ENCODE measurements around the gene NEK4.
A peak's percentile ranks its signal among the peaks of the same experiment; 100 is the strongest.

Gene NEK4

DNA sequence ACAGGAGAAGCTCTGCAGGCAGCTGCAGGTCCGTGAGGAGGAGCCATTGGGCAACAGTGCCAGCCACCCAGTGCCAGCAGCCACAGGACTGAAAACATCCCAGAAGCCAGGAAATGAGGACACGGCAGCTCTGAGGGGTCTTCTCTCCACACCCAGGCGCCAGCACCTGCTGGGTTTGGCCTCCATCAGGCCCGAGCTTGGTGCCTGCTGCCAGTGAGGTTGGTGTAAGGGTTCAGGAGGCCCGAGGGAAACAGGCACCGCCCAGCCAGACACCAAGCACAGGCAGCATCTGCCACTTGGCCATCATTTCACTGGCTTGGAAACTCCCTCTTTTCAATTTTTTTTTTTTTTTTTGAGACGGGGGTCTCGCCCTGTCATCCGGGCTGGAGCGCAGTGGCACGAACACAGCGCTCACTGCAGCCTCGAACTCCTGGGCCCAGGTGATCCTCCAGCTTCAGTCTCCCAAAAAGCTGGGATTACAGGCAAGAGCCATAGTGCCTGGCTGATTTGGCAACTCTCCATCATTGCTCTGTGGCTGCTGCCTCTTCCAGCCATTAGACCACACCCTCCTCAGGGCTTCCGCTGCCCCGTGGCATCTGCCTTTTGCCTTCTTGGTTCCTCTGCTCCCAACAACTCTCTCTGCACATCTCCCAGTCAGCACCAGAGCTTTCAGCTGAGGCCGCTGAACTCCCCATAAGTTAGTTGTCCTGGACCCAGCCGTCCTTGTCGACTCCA lies 22.4 kb upstream of the NEK4 start:
- DNase-seq = no peak

DNA sequence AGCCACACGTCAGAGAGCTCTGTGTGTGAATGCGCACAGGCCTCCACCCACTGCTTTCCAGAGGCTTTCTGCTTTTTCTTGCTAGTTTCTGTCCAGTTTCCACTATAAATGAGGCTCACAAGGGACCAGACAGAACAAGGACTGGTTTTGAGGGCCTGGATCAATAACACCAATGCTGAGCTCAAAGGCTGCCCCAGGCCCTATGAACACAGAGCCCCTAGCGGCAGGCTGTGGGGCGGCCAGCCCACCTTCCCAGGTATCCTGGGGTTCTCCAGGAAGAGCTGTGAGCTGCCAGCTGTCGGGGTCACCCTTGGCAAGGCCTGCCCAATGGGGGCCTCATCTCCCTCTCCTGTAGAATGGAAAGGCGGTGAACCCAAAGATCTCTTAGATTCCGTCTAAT lies 21.7 kb upstream of the NEK4 start:
- no peak for DNase-seq

DNA sequence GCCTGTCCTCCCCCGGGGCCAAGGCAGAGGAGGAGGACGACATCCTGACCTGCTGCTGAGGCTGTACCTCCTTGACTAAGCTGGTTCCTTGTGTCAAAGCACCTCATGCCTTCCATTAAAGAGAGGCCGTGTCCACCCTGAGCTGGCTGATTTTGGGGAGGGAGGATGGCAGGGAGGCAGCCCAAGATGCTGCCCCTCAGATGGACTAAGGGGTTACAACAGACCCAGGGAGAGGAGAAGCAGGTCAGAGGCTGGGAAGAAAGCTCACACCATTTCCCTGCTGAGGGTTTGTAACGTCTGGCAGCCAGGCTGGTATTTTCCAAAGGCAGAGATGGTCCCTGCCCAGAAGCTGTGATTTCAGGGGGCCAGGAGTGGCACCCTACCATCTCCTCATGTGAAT lies 21.2 kb upstream of the NEK4 start:
- DNase-seq = no peak

DNA sequence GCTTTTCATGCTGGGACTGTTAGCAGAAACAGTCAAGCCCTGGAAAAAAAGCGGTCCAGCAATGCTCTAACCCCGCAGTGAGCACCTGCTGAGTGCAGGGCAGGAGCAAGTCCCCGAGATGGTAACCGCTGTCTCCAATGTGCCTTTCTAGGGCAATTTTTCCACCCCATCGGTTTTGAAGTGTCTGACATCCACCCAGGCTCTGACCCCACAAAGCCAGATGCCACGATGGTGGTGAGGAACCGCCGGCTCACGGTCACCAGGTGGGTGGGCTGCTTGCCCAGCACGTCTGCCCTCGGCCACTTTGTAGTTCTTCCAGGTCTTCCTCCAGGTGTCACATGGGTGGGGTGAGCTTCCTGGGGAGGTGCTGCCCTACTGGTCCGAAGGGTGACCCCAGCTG lies 20.6 kb upstream of the NEK4 start:
- no peak for DNase-seq

DNA sequence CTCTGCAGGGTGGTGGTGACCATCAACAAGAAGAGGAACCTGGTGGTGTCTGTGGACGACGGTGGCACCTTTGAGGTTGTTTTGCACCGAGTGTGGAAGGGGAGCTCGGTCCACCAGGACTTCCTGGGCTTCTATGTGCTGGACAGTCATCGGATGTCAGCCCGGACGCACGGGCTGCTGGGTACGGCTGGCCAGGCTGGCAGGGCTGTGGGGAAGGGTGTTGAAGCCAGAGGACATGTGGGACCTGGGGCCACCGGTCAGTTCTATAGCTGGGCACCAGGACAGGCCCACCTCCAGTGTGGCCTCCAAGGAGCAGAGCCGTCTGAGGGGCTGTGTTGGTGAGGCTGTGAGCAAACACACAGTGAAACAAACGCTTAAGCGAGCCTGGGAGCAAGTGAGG lies 20.0 kb upstream of the NEK4 start:
- no peak for DNase-seq

DNA sequence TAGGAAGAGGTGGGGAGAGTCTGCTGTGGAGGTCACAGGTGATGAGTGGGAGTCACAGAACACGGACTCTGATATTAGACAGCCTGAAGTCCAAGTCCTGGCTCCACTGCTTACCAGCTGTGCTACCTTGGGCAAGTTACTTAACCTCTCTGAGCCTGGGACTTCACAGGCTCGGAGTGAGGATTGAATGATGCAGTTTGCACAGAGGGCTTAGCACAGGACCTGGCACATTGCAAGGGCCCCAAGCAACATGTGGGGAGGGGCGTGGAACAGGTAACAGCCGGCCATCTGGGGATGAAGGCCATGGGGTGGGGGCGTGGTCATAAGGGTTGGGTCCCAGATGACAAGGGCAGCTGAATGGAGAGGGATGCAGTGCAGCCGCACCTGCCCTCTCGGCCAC lies 19.6 kb upstream of the NEK4 start:
- DNase-seq = no peak

DNA sequence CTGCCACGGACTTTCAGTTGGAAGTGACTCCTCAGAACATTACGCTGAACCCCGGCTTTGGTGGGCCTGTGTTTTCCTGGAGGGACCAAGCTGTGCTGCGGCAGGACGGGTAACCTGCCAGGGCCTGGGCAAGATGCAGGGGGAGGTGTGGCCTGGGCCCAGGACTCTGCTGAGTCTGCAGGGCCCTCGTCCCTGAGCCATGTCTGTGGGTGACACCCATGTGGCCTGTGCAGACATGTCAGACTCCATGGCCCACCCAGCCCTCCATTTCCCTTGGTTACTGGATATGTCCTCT lies 19.0 kb upstream of the NEK4 start:
- DNase-seq = no peak

DNA sequence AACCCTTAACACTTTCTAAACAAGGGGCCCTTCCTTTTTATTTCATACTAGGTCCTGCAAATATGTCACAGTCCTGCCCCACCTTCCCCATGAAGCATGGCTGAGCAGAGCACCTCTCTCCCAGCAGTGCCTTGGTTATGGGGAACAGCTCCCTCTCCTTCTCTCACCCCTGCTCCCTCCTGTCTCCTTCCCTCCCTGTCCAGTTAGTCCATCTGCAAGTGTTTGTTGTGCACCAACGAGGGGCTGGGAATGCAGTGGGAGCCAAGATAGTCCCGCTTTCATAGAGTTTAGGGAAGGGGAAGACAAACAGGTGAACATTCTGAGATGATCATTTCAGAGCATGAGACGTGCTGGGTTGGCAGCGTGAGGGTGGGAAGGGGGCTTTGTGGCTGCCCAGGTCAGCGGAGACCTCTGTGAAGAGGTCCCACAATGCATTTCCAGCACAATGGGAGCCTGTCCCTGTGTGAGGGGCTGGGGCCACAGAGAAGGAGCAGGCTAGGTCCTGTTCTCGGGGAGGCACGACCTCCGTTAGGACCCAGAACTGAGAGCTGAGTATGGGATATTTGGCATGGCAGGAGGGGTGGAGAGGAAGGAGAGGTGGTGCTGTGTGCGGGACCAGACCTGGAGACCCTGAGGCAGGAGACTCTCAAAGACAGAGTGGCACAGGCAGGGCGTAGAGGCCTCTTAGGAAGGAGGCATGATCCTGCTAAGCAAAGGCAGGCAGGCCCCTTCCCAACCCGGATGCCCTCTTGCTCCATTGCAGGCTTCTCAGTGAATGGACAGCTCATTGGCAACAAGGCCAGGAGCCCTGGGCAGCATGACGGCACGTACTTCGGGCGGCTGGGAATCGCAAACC lies 18.4 kb upstream of the NEK4 start:
- DNase-seq = no peak

DNA sequence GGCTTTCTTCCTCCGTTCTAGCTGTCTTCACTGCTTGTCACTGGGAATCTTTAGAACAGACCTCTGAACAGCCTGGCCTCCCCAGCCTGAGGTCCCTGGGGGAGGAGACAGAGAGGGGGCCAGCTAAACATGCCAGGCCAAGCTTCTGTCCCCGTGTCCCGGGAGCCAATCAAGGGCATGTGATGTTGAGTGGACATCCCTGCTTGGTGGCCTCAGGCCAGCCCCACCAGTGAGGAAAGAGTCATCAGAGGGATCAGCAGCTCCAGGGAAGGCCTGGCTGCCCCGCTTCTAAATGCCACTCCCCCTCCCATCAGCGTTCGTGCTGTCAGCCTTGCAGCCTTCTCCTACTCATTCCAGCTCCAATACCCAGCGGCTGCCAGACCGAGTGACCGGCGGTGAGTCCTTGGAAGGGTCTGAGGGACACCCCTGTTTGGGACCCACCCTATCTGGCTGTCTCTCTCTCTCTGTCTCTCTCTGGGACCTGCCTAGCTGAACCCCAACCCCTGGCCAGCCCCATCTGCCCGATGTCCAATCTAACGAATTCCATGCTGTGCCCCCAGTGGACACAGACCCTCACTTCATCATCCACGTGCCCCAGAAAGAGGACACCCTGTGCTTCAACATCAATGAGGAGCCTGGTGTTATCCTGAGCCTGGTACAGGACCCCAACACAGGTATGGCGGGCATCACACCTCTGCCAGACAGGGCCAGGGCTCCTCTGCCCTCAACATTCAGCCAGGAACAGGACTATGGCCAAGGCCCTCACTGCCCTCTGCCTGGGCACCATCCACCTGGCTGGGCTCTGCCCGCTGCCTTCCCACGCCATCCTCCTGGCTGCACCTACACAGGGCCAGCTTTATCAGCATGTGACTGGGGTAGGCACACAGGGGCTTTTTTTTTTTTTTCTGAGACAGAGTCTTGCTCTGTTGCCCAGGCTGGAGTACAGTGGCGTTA lies 17.2 kb upstream of the NEK4 start:
- DNase-seq = no peak

DNA sequence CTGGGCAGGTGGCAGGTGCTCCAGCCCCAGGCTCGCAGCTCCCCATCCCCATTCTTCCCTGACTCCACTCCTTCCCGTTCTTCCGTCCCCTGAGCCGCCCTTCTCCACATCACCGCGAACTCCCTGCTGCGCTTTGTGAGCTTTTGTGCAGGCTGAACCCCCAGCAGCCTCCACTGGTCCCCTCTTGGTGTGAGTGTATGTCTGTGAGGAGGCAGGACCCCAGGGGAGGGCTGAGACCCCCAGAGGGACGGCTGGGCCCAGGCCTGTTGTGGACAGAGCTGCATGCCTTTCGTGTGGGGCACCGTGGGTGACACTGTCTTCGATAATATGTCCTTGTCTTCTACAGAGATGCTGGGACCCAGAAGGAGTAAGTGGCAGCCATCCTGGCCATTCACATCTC lies 16.5 kb upstream of the NEK4 start:
- DNase-seq = no peak

DNA sequence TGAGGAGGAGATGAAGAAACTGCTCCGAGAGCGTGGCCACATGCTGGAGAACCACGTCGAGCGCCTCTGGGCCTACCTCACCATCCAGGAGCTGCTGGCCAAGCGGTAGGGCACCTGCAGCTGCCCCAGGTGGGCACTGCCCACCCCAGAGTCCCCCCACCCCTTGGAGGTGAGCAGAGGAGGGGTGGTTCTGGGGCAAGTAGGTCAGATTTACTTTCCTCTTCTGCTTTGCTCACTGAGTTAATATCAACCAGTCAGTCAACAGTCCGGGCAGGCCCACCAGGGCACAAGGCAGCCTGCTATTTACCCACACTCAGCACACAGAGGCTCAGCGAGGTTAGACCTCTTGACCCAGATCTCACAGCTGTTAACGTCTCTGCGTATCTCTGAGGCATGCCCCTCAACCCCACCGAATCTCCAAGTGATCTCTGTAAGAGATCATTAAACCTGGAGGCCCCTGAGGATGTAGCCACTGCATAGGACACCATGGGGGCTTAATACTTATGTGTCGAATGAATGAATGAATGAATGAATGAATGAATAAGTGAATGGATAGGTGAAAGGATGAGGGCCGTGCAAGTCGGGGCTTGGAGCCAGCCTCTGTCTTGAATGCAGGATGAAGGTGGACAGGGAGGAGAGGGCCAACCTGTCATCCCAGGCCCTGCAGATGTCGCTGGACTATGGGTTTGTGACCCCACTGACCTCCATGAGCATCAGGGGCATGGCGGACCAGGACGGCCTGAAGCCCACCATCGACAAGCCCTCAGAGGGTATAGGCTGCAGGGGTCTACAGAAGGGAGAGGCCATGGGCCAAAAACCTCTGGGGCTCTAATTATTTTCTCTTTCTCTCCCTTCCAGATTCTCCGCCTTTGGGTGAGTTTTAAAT lies 15.8 kb upstream of the NEK4 start:
- DNase-seq = no peak

DNA sequence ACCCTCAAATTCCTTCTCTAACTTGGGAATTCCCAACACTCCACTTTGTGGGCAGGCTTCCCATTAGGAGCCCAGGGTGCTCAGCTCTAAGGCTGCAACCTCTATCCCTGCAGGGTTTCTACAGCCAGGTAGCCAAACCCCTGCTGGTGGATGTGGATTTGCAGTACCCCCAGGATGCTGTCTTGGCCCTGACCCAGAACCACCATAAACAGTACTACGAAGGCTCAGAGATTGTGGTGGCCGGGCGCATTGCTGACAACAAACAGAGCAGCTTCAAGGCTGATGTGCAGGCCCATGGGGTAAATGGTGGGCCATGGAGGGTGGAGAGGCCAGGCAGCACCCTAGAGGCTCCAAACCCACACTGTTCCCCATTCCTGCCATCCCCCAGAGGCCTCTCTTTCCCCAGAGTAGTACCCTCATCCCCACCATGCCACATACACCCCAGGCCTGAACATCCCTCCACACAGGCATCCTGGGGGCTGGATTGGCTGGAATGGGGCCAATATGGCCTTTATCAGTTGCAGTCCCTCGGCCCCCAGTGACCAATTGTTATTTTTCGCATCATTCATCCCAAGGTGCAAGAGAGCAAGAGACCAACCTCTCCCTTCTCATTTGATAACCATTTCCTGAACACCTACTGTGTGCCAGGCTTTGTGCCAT lies 14.3 kb upstream of the NEK4 start:
- DNase-seq = no peak

DNA sequence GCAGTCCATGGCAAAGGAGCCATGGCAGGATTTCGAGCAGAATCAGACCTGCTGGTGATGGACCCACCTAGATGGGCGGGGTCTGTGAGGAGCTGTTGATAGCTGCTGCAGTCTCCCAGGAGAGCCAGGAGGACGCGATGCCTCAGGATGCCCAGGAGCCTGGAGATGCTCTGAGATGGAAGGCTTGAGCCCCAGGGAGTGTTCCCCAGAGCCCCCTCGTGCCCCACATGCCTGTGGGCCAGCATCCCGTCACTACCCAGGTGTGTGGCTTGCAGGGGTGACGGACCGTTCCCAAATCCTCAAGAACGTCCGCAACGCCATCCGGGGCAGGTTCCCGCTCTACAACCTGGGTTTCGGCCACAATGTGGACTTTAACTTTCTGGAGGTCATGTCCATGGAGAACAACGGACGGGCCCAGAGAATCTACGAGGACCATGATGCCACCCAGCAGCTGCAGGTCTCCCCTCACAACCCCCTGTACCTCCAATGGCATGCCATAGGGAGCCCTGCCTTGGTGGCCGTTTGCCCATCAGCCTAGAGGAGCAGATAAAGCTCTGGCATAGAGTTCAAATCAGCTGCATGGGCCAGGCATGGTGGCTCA lies 13.4 kb upstream of the NEK4 start:
- DNase-seq = no peak

DNA sequence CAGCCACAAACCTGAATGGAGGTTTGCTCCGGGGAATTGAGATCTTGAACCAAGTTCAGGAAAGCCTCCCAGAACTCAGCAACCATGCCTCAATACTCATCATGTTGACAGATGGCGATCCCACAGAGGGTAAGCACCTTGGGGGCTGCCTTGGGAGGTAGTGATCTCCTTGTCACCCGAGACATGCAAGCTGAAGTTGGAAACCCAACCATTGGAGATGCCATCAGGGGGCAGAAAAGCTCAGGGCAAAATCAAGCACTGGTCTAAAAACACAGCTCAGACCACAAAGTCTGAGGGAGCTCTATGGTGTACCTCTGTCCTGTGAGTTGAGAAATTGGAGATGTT lies 12.4 kb upstream of the NEK4 start:
- DNase-seq = no peak

DNA sequence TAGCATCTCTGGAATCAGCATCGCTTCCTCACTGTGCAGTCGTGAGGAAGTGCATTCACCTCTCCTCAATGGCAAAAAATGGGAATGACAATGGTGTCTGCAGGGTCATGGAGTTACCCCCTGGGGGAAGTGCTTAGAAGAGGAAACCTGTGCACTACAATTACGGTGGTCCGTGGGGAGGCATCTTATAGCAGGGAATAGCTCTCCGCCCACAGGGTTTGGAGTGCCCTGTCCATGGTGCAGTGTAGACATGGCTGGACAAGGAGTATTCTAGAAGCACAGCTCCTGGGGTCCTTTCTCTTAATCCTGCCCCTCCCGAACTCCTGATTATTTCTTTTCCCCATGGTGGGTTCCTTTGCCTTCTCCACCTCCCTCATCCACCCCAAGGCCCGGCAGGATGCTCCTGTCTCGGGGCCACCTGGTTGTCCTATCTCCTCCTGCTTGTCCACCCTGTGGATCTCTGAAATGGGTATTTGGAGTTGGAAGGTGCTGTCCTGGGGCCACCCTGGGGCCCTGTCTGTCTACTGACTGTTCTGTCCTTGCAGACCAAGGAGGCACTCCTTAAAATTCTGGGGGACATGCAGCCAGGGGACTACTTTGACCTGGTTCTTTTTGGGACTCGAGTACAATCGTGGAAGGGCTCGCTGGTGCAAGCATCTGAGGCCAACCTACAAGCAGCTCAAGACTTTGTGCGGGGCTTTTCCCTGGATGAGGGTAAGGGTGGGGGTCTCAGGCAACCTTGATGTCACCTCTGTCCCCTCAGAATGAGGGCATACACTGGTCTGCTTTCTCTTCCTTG lies 11.9 kb upstream of the NEK4 start:
- DNase-seq = no peak

DNA sequence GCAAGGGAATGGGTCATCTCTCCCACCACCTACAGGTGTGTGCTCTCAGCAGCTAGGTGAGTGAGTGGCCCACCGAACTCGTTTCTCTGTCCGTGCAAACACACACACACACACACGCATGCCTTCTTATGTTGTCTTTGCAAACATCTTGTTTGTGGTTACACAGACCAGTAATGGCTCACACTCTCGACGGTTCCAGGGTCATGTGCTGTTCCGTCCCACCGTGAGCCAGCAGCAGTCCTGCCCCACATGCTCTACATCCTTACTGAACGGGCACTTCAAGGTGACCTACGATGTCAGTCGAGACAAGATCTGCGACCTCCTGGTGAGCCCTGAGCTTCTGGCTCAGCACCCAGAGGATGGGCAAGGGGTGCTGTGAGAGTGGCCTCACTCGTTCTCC lies 11.0 kb upstream of the NEK4 start:
- no peak for DNase-seq

DNA sequence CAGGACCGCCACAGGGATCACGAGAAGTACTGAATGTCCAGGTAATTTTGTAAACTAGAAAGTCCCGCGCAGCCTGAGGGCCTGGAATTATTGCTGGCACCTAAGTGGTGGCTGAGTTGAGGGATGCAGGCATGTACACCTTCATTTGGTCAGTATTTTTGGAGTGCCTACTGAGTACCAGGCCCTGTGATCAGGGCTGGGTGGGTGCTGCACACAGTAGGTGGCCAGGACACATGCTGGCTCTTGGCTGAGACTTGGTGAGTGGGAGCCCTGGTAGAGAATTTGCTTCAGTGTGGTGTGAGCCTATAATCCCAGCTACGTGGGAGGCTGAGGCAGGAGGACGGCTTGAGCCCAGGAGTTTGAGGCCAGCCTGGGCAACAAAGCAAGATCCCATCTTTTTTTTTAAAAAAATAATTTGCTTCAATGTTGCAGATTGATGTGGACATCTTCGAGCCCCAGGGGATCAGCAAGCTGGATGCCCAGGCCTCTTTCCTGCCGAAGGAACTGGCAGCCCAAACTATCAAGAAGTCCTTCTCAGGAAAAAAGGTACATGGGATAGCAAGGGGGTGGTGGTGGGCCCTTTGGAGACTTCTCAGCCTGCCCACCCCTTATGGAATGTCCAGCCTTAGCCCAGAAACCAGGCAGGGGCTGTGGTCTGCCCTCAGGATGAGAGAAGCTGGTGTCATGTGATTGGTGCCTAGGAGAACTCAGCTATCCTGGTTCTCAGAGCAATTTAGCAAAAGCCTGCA lies 9.3 kb upstream of the NEK4 start:
- no peak for DNase-seq

DNA sequence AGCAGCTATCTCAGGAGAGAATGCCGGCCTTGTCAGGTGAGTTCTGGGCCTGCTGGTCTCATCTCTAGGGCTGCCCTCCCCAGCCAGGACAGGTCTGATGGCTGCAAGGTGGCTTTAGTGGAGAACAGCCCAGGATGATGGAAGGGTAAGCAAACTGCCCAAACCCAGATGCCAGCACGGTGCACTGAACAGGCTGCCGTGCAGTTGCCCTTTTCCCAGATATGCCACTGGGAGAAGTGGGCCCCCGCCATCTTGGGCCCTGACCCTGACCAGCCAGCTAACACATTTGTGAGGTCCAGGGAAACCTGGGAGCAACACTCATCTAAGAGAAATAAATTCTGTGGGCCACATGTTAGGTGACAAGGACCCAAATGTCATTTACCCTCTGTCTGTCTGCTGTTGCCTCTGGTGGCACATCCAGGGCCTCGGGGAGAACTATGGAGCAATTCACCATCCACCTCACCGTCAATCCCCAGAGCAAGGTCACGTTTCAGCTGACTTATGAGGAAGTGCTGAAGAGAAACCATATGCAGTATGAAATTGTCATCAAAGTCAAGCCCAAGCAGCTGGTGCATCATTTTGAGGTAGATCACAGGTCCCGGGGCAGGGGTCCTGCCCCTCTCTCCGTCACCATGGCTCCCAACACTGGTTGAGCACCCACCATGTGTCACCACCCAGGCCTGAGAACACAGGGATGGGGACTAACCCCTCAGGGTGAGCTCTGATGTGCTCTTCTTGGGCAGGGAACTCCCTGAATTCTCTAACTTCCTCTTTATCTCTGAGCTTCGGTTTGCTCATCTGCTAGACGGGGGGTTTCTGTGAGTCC lies 8.5 kb upstream of the NEK4 start:
- DNase-seq = peak; percentile 22 to 74
